Thyroid gland (tissue), 4 donors: ENCODE results near the gene TRIM33. TPM values are rescaled to one million over a fixed set of nuclear protein-coding genes. Genes with fewer than 3 reads are reported as not detected.
A peak's percentile ranks its signal among the peaks of the same experiment; 100 is the strongest.

ENCODE experiments used
- DNase-seq, 2 donors: peaks; one replicate each; pipeline ENCODE4 v3.0.0-alpha.2; 2019
- H3K27ac ChIP-seq, 3 donors: fragments of 200-600 bp; sonication (generic); 1 replicate in 2 of 3; 2 replicates in 1 of 3; pipeline ENCODE4 v1.5.1; 2016 to 2019; ENCODE audit warnings: mild to moderate bottlenecking in 1 of 3, moderate library complexity in 1 of 3
- H3K27me3 ChIP-seq: fragments of 200-600 bp; sonication (generic); one replicate; pipeline ENCODE4 v1.5.1; 2019
- H3K36me3 ChIP-seq, 2 donors: fragments of 200-600 bp; sonication (generic); one replicate each; pipeline ENCODE4 v1.5.1; 2016 to 2019
- H3K4me1 ChIP-seq, 2 donors: fragments of 200-600 bp; sonication (generic); one replicate each; pipeline ENCODE4 v1.5.1; 2017 to 2019
- H3K4me3 ChIP-seq, 3 donors: fragments of 200-600 bp; sonication (generic); replicated peaks in 1 of 3; 1 replicate in 2 of 3; 2 replicates in 1 of 3; pipeline ENCODE4 v1.5.1; 2016; ENCODE audit warnings: mild to moderate bottlenecking in 1 of 3
- H3K9me3 ChIP-seq: fragments of 200-600 bp; sonication (generic); one replicate; pipeline ENCODE4 v1.5.1; 2017
- POLR2A ChIP-seq, 2 donors: fragments of 450-650 bp; IDR thresholded peaks; one replicate each; pipeline ENCODE4 v1.6.1; 2017; ENCODE audit warnings: antibody characterized with exemption in 2 of 2, mild to moderate bottlenecking in 2 of 2, moderate library complexity in 1 of 2
- WGBS, 2 donors: methylation state at CpG; one replicate each; pipeline ENCODE4 v1.1.5; 2017; 5-methylcytosine and 5-hydroxymethylcytosine counted together
- intact Hi-C: fragments of 100-400 bp; cut with DNase I; formaldehyde crosslinking; loops from one replicate; pipeline ENCODE4 v1.15.1; 2023
- total RNA-seq, 4 donors: library from RNA; depleted of rRNA; stranded (reverse); fragments of >200 nt; gene quantifications; one replicate each; pipeline ENCODE4 v1.2.3, GENCODE V29; 2016
- TF ChIP-seq, protein P1 (sequence below), 6 experiments: fragments of 200-600 bp in 3 of 6; fragments of 450-650 bp in 3 of 6; sonication (generic) in 3 of 6; IDR thresholded peaks; one replicate each; pipeline ENCODE4 v1.5.1; 2016 to 2019; ENCODE audit warnings: antibody characterized with exemption in 6 of 6, mild to moderate bottlenecking in 2 of 6, inconsistent platforms in 1 of 6, moderate library complexity in 1 of 6

Gene TRIM33
- total RNA-seq, 4 donors from 2014 or later = 53.9 to 112 (median 58.0) TPM

DNA sequence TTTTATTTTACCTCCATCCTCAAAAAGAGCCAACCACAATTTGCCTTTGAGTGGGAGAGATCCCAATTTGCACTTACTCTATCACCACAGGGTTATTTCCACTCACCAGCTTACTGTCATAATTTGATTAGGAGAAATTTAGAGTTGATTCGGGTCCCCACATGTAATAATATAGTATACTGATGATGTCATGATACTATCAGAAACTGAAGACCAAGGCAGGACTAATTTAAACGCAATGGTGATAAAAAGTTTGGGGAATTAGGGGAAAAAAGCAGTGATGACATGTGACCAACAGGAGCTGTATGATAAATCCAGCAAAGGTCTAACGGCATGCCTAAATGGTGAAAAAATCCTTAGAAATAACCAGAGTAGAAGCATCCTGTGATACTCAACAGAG is 54.4 kb downstream of the TRIM33 start:
- H3K36me3 ChIP-seq = no peaks in the 10 kb centered on the region
- intact Hi-C loops = no loop called here

DNA sequence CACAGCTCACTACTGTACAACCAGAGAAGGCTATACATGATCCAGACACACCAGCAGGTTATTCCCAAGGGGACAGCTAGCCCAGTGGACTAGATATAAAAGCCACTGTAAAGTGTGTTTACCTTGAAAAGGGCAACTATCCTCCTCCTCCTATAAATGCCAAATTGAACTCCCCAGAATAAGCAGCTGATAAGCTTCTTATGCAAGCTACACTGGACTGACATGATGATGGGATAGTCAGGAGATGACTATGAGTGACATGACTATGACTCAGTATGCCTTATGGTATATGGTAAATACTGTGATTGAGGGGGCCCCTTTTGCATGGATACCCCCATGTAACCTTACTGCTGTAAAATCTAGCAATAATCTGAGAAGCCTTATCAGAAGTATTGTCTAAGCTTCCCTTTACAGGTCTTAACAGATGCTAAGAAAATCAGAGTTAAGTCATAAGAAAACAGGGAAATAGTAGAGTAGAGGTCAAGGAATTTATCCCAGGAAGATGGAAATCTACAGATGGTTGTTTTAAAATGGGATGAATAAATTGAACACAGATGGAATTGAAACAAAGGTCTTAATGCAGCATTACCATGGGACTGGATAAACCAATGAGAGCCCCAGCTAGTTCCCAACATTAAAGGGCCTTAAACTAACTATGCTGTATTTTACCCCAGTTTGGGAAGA is 55.8 kb downstream of the TRIM33 start:
- H3K9me3 ChIP-seq = no peaks in the 10 kb centered on the region
- TF ChIP-seq POLR2A (IDR thresholded peaks at IDR 0.05) = no peak
- TF ChIP-seq, protein P1, sequence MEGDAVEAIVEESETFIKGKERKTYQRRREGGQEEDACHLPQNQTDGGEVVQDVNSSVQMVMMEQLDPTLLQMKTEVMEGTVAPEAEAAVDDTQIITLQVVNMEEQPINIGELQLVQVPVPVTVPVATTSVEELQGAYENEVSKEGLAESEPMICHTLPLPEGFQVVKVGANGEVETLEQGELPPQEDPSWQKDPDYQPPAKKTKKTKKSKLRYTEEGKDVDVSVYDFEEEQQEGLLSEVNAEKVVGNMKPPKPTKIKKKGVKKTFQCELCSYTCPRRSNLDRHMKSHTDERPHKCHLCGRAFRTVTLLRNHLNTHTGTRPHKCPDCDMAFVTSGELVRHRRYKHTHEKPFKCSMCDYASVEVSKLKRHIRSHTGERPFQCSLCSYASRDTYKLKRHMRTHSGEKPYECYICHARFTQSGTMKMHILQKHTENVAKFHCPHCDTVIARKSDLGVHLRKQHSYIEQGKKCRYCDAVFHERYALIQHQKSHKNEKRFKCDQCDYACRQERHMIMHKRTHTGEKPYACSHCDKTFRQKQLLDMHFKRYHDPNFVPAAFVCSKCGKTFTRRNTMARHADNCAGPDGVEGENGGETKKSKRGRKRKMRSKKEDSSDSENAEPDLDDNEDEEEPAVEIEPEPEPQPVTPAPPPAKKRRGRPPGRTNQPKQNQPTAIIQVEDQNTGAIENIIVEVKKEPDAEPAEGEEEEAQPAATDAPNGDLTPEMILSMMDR (IDR thresholded peaks at IDR 0.05) = no peak
- no peaks in the 10 kb centered on the region for H3K36me3 ChIP-seq
- H3K4me1 ChIP-seq = peaks cover 0 to 7% of the 10 kb centered on the region in 2 donors
- no peak overlapping the region for H3K27ac ChIP-seq
- DNase-seq = no peak
- intact Hi-C loops = no loop called here
- H3K4me3 ChIP-seq = no peak overlapping the region
- no peaks in the 10 kb centered on the region for H3K27me3 ChIP-seq

More for the DNA sequence above, 54.4 kb downstream of the TRIM33 start:
- H3K27ac ChIP-seq = no peak overlapping the region
- no peak overlapping the region for H3K4me3 ChIP-seq
- H3K4me1 ChIP-seq = peaks cover 0 to 7% of the 10 kb centered on the region in 2 donors
- H3K9me3 ChIP-seq = no peaks in the 10 kb centered on the region
- H3K27me3 ChIP-seq = no peaks in the 10 kb centered on the region
- 94 to 98% methylated on average over 3 of the region's 3 CpGs for WGBS, 2 donors
- TF ChIP-seq, protein P1 (IDR thresholded peaks at IDR 0.05) = no peak
- TF ChIP-seq POLR2A (IDR thresholded peaks at IDR 0.05) = no peak
- no peak for DNase-seq

- H3K27ac ChIP-seq = no peak overlapping the region
- no peaks in the 10 kb centered on the region for H3K36me3 ChIP-seq
- no peaks in the 10 kb centered on the region for H3K27me3 ChIP-seq
- TF ChIP-seq, protein P1 (IDR thresholded peaks at IDR 0.05) = no peak
- no peak for TF ChIP-seq POLR2A (IDR thresholded peaks at IDR 0.05)
- H3K4me3 ChIP-seq = no peak overlapping the region
- intact Hi-C loops = no loop called here
- H3K4me1 ChIP-seq = peaks cover 0 to 7% of the 10 kb centered on the region in 2 donors
- 45 to 46% methylated on average over 1 of the region's 1 CpG for WGBS, 2 donors
- DNase-seq = peak; percentile 50 to 61
- no peaks in the 10 kb centered on the region for H3K9me3 ChIP-seq
These were observed 56.5 kb downstream of the TRIM33 start for GRCh38 chr1:114454539-114454938.

- Histone ChIP-seq H3K36me3 (no peaks in the 10 kb centered on the region), H3K27me3 (no peaks in the 10 kb centered on the region), H3K27ac (no peak overlapping the region), H3K4me1 (peaks cover 0 to 7% of the 10 kb centered on the region in 2 donors), H3K9me3 (no peaks in the 10 kb centered on the region), H3K4me3 (no peak overlapping the region)
- no peak for TF ChIP-seq POLR2A (IDR thresholded peaks at IDR 0.05)
- TF ChIP-seq, protein P1 (IDR thresholded peaks at IDR 0.05) = no peak
- WGBS, 2 donors = 76 to 80% methylated on average over 2 of the region's 2 CpGs
- intact Hi-C loops = no loop called here
- no peak for DNase-seq
These were observed 57.6 kb downstream of the TRIM33 start for GRCh38 chr1:114453361-114453784.

DNA sequence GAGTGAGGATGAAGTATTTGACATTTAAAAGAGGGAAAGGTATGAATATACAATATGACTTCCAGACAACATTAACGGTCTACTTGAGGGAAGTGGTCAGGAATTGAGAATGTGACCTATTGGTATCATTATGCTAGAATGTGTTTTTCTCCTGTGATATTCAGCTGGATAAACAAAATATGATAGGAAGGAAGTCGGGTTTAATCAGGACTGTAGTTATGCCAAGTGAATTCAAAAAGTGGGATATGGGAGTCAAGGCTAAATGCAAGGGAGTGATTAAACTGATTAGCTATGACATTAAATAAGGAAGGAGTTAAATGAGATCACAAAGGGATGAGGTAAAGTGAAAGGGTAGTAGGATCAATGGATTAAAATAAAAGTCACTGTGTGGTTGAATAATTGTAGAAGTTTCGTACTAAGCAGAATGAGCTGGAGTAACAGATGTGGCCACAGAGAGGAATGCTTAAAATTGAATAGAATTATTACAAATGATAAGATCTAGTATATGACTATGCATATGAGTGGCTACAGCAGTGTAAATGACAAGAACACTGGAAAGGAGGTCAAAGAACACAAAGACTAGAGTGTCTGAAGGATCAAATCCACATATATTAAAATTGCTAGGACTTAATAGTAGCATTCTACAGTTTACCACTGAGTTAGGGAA is 62.5 kb downstream of the TRIM33 start:
- no peaks in the 10 kb centered on the region for H3K36me3 ChIP-seq
- 83 to 85% methylated on average over 3 of the region's 3 CpGs for WGBS, 2 donors
- intact Hi-C loops = no loop called here
- H3K27ac ChIP-seq = no peak overlapping the region
- H3K9me3 ChIP-seq = no peaks in the 10 kb centered on the region
- H3K4me1 ChIP-seq = no peaks in the 10 kb centered on the region
- no peak for DNase-seq
- TF ChIP-seq, protein P1 (IDR thresholded peaks at IDR 0.05) = no peak
- H3K4me3 ChIP-seq = no peak overlapping the region
- no peaks in the 10 kb centered on the region for H3K27me3 ChIP-seq
